Measurements from ENCODE around the gene TMUB2. TPM values are rescaled to one million over a fixed set of nuclear protein-coding genes. Genes with fewer than 3 reads are reported as not detected.
"Not testable (repeated sequence)": the region's sequence is repeated elsewhere in the genome, so short reads cannot be mapped to it uniquely, and the experiment has no call there.

TMUB2 gene
- total and polyA plus RNA-seq, 2 experiments from 2014 or later, result 27.7 to 46.8 TPM

DNA sequence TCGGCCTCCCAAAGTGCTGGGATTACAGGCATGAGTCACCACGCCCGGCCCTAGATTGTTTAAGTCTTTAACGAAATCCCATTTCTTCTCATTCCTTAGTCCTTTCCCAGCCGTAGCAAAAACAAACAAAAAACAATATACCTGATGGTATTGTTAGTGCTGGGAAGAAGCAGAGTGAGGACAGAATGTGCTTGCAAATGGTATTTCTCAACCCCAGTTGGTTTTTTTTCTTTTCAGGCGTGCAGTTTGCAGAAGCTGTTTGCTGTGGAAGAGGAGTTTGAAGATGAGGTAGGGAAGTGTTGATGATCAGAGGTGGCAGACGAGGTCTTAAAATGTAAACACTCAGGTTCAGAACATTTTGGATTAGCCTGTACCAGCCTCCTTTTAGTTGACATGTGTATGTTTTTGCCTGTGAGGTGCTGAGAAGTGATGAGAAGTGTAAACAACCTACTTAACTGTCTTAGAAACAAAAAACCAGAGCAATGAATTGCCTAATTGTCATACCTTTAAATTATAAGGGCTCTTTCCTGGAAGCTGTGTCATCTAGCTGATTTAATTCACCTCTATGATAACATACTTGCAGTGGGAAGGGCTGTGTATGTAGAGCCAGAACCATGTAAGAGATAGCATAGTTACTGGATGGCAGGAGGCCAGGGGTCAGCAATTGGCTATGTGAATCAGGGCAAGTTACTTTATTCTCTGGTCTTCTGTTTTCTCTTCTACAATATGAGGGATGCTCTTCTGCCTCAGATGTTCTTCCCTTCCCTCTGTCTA is 41.6 kb upstream of the TMUB2 start:
- H4K20me1 ChIP-seq (ENCODE audit: insufficient read depth, poor library complexity, severe bottlenecking), result no peaks in the 10 kb centered on the region
- peaks cover 3% of the 10 kb centered on the region for H3K4me1 ChIP-seq (ENCODE audit: insufficient read depth)
- H3K27me3 ChIP-seq, result no peaks in the 10 kb centered on the region
- no peak overlapping the region for H2AFZ ChIP-seq
- H3K36me3 ChIP-seq (replicated peaks; ENCODE audit: insufficient read depth, low read depth), result no peaks in the 10 kb centered on the region
- no peak for DNase-seq (ENCODE audit: low spot score)
- no peak overlapping the region for H3K4me2 ChIP-seq
- TF ChIP-seq, protein P1, sequence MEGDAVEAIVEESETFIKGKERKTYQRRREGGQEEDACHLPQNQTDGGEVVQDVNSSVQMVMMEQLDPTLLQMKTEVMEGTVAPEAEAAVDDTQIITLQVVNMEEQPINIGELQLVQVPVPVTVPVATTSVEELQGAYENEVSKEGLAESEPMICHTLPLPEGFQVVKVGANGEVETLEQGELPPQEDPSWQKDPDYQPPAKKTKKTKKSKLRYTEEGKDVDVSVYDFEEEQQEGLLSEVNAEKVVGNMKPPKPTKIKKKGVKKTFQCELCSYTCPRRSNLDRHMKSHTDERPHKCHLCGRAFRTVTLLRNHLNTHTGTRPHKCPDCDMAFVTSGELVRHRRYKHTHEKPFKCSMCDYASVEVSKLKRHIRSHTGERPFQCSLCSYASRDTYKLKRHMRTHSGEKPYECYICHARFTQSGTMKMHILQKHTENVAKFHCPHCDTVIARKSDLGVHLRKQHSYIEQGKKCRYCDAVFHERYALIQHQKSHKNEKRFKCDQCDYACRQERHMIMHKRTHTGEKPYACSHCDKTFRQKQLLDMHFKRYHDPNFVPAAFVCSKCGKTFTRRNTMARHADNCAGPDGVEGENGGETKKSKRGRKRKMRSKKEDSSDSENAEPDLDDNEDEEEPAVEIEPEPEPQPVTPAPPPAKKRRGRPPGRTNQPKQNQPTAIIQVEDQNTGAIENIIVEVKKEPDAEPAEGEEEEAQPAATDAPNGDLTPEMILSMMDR (IDR thresholded peaks at IDR 0.05; ENCODE audit: poor library complexity), result no peak
- no peak for TF ChIP-seq EZH2 (IDR thresholded peaks at IDR 0.05; ENCODE audit: borderline replicate concordance)
- TF ChIP-seq EZH2phosphoT487 (IDR thresholded peaks at IDR 0.05; ENCODE audit: low read depth, severe bottlenecking, unreplicated experiment), result no peak
- peak overlapping the region; percentile 66 for H3K27ac ChIP-seq
- no peaks in the 10 kb centered on the region for H3K9me2 ChIP-seq (replicated peaks; ENCODE audit: insufficient read depth)
- 66% methylated on average over 7 of the region's 7 CpGs for WGBS (ENCODE audit: low lambda C conversion rate, missing lambda C conversion rate)
- H3K79me2 ChIP-seq, result no peaks in the 10 kb centered on the region
- no peaks in the 10 kb centered on the region for H3K9me3 ChIP-seq (ENCODE audit: low read depth)
- H3K4me3 ChIP-seq, result no peak overlapping the region

DNA sequence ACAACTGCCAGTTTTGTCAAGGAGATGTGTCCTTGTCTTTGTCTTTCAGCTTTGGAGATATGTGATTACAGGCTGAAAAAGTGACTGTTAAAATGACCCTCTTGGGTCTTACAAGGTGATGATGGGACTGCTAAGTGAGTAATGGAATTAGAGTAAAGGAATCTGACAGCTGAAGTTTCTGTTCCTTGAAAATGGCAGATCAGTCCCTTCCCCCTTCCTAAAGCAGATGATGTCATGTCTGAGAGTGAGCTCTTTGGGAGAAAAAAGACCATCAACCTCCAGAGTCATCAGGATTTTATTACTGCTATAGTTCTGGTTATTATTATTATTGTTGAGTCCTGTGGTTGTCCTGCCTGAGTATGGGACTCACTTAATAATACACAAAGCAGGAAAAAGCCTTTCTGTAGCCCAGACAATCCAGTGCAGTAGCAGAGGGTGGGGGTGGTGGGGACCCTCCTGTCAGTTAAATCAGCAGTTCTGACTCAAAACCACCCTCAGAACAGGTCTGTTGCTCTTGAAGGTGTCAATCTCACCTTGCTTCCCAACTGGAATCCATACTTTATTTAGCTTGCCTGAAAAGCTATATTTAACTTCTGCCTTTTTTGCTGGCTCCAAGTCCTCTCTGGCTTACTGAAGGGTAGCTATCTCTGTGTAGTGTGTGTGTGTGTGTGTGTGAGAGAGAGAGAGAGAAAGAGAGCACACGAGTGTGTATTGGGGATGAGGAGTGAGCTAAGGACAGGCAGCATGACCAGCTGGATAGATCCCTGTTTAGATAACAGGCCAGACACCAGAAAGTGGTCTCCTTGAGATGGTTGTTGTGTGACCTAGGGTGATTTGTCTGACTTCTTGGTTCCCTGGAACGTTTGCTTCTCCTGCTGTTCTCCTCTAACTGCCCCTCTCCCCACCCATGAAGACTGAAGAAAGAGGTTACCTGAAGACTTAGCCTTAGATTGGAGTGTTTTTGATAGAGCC is 40.1 kb upstream of the TMUB2 start:
- Histone ChIP-seq H3K4me2 (no peak overlapping the region), H2AFZ (no peak overlapping the region), H3K4me1 (ENCODE audit: insufficient read depth) (peaks cover 3% of the 10 kb centered on the region), H3K9me3 (ENCODE audit: low read depth) (no peaks in the 10 kb centered on the region), H3K4me3 (no peak overlapping the region), H3K27me3 (no peaks in the 10 kb centered on the region), H3K9me2 (replicated peaks; ENCODE audit: insufficient read depth) (no peaks in the 10 kb centered on the region), H3K79me2 (no peaks in the 10 kb centered on the region), H4K20me1 (ENCODE audit: insufficient read depth, poor library complexity, severe bottlenecking) (no peaks in the 10 kb centered on the region), H3K27ac (peak overlapping the region; percentile 66), H3K36me3 (replicated peaks; ENCODE audit: insufficient read depth, low read depth) (no peaks in the 10 kb centered on the region)
- DNase-seq (ENCODE audit: low spot score), result no peak
- TF ChIP-seq EZH2phosphoT487 (IDR thresholded peaks at IDR 0.05; ENCODE audit: low read depth, severe bottlenecking, unreplicated experiment), result no peak
- TF ChIP-seq, protein P1 (IDR thresholded peaks at IDR 0.05; ENCODE audit: poor library complexity), result no peak
- TF ChIP-seq EZH2 (IDR thresholded peaks at IDR 0.05; ENCODE audit: borderline replicate concordance), result no peak
- WGBS (ENCODE audit: low lambda C conversion rate, missing lambda C conversion rate), result 44% methylated on average over 2 of the region's 2 CpGs

DNA sequence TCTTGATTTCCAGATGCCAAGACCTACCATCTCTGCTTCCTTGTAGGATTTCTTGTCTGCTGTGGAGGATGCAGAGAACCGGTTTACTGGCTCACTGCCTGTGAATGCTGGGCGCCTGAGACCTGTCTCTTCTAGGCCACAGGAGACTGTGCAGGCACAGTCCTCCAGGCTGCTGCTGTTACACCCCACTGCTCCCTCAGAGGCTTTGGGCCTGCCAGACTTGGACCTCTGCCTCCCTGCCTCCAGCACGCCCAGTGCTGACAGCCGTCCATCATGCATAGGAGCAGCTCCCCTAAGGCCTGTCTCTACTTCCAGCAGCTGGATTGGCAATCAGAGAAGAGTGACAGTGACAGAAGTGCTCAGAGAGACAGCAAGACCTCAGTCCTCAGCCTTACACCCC is 39.0 kb upstream of the TMUB2 start:
- Histone ChIP-seq H2AFZ (no peak overlapping the region), H3K79me2 (no peaks in the 10 kb centered on the region), H3K4me2 (no peak overlapping the region), H3K4me3 (no peak overlapping the region), H3K4me1 (ENCODE audit: insufficient read depth) (no peaks in the 10 kb centered on the region), H3K27me3 (no peaks in the 10 kb centered on the region), H4K20me1 (ENCODE audit: insufficient read depth, poor library complexity, severe bottlenecking) (no peaks in the 10 kb centered on the region), H3K36me3 (replicated peaks; ENCODE audit: insufficient read depth, low read depth) (no peaks in the 10 kb centered on the region), H3K9me2 (replicated peaks; ENCODE audit: insufficient read depth) (no peaks in the 10 kb centered on the region), H3K27ac (no peak overlapping the region), H3K9me3 (ENCODE audit: low read depth) (no peaks in the 10 kb centered on the region)
- no peak for DNase-seq (ENCODE audit: low spot score)
- TF ChIP-seq, protein P1 (IDR thresholded peaks at IDR 0.05; ENCODE audit: poor library complexity), result no peak
- TF ChIP-seq EZH2phosphoT487 (IDR thresholded peaks at IDR 0.05; ENCODE audit: low read depth, severe bottlenecking, unreplicated experiment) (no peak), EZH2 (IDR thresholded peaks at IDR 0.05; ENCODE audit: borderline replicate concordance) (no peak)
- 94% methylated on average over 4 of the region's 4 CpGs for WGBS (ENCODE audit: low lambda C conversion rate, missing lambda C conversion rate)

DNA sequence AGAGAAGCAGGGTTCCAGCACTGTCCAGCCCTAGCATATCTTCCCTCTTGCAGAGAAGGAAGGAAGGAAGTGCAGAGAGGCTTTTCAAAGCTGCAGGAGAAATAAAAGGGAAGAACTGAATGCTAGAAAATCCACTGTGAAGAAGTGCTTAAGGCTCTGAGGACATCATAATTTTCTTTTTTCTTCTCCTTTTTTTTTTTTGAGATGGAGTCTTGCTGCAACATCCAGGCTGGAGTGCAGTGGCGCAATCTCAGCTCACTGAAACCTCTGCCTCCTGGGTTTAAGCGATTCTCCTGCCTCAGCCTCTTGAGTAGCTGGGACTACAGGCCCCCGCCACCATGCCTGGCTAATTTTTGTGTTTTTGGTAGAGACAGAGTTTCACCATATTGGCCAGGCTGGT is 37.7 kb upstream of the TMUB2 start:
- DNase-seq (ENCODE audit: low spot score); H3K4me2 ChIP-seq; H3K4me1 ChIP-seq (ENCODE audit: insufficient read depth); H3K9me3 ChIP-seq (ENCODE audit: low read depth); H3K9me2 ChIP-seq (replicated peaks; ENCODE audit: insufficient read depth); H3K79me2 ChIP-seq; H4K20me1 ChIP-seq (ENCODE audit: insufficient read depth, poor library complexity, severe bottlenecking); H3K36me3 ChIP-seq (replicated peaks; ENCODE audit: insufficient read depth, low read depth); H3K4me3 ChIP-seq; H2AFZ ChIP-seq; H3K27me3 ChIP-seq; H3K27ac ChIP-seq: not testable (repeated sequence)
- 96% methylated on average over 3 of the region's 3 CpGs for WGBS (ENCODE audit: low lambda C conversion rate, missing lambda C conversion rate)
